Stimulated activated CD8-positive, alpha-beta memory T cell treated with anti-CD3 and anti-CD28 coated beads, Interleukin-12 subunit alpha, Interleukin-12 subunit beta, amount 100 ng/mL, for 4 hours (primary cell): ENCODE results near the gene SPTB.
A peak's percentile ranks its signal among the peaks of the same experiment; 100 is the strongest.

ENCODE experiments used
- DNase-seq: peaks from one replicate; pipeline ENCODE4 v3.0.0-alpha.2; 2020; ENCODE audit warnings: low read depth

Gene SPTB

DNA sequence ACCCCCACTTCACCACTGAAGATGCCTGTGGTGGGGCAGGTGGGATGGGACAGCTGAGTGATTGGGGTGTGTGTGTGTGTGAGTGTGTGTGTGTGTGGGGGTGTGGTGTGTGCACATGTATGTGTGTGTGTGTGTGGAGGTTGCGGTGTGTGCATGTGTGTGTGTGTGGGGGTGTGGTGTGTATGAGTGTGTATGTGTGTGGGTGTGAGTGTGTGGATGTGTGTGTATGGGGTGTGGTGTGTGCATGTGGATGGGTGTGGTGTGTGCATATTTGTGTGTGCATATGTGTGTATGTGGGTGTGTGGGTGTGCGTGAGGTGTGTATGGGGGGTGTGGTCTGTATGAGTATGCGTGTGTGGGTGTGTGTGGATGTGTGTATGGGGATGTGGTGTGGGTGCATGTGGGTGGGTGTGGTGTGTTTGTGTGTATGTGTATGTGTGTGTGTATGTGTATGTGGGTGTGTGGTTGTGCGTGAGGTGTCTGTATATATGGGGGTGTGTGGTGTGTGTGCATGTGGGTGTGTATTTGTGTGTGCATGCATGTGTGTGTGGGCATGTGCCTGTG lies 113.9 kb downstream of the SPTB start:
- DNase-seq: no peak

DNA sequence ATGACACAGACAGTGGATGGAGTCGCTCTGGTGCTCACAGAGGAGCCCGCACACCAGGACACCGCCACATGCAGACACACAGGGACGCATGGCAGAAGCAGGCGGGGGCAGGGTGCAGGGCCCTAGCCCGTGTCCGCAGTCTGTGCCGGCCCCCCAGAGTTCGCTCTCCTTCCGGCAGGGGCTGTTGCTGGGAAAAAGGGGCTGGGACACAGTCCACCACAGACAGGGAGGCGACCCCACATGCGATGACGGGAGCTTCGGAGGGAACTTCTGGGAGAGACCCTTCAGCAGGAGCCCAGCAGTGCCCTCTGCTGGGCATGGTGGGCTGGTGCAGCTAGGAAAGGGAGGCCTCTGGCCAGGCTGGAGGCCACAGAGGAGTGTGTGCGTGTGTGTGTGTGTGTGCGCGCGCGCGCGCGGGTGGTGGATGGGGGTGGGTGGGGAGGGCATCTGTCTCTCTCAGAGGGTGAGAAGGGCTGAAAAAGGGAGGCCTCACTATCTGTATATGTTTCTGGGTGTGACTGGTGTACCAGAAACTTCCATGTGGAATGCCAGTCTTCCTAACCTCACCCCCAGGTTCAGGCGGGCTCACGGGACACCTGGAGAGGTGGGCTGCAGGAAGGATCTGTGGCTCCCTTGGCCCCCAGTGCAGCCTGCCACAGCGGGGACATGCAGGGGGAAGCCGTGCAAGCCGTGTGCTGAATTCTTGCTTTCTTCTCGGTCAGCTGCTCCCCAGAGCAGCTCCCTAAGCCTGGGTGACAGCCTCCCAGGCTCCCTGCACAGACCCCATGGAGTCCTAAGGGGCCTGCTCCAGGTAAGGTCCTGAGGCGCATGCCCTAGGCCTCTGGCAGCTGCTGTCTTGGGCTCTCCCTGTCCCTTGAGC lies 114.8 kb downstream of the SPTB start:
- peak; percentile 45 for DNase-seq

DNA sequence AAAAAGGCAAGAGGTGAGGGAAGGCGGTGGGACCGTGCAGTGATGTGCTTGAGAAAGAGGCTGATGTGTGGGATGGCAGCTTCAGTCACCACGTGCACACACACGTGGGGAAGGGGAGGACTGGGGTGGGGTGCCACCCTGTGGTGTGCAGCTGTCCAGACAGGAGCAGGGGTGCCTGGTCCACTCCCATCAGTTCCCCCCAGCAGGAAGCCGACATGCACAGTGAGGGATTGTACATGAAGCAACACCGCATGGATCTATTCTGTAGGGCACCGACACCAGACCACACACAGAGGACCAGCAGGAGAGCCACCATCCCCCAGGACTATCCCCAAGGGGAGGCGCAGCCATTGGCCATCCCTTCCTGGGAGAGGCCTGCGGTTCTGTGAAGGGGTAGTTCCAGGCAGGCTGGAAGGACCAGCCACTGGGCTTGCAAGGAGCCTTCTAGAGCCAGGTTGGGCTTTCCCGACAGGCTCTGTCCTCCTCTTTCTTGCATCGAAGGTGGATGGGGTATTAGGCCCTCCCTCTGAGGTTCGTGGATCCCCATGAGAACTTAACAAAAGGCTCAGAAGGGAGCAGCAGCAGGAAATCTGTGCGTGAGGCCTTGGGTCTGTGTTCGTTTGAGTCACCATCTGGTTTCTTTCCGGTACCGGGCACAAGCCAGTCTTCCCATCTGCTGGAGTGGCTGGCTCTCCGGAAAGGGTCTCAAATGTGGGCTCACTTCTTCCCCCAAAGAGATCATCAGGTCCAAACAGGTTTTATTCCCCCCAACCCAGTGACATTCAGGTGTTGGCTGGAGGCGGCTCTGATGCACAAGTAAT lies 115.7 kb downstream of the SPTB start:
- no peak for DNase-seq

DNA sequence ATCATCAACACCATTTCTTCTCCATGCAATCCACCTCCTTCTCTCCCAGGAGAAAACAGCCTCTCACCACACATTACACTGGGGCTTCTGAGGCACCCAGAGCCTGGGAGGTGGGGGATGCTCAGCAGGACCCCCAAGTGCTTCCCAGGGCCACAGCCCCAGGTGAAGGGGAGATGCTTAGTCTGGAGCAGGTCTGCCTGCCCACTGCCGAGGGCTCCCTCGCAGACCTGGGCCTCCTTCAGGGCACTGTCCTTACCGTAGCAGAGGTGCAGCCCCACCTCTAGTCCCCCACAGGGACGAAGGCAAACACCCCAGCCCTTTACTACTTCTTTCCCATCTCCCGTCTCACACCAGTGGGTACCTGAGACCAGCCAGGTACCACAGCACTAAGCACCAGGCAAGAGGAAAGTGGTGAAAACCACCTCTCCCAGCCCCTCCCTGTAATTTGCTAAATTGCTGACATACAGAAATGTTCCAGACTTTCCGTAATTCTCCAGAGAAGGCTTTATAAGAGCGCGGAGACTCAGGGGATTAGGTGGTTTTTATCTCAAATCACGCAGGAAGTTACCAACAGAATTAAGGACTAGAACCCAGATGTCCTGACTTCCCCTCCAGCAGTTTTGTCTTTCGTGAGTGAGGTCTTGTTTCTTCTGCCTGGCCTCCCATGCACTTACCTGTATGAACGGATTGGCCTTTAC lies 116.5 kb downstream of the SPTB start:
- no peak for DNase-seq

DNA sequence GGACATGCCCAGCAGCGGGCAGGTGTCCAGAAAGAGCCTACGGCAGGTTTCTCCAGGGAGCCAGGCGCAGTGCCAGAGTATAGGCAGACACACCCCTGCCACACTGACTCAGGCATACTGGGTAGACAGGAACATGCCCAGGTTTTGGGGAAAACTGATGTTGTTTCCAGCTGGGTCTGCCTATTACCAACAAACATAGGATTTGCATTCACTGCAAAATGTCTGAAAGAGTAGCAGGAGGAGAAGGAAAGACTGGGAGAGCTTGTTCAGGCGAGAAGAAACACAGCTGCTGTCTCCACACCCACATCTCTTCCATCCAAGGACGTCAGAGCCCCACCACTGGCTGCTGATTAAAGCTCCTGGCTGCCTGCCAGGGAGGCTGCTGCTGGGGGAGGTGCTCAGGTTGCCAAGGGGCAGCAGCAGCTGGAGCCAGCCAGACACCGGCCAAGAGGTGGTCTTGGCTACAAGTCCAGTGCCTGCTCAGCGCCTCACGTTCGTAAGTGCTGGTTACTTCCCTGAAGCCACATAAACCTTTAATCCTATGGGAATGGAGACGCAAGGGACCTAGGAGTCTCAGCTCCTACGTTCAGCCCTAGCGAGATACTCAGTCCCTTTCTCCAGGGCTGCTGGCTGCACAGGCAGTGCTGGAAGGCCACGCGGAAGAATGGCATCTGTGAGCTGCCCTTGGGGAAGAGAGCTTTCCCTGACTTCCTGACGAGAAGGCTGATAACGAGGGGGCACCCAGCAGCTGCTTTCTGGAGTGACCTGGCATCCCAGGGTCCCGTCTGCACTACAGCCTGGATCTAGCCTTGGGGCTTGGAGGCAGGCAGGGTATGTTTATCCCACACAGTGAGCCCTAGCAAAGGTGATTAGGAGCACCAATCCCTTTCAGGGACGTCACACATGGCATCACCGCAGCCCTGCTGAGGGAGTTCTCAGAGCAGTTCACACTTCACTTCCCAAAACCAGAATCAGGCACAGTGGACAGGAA lies 117.4 kb downstream of the SPTB start:
- no peak for DNase-seq

DNA sequence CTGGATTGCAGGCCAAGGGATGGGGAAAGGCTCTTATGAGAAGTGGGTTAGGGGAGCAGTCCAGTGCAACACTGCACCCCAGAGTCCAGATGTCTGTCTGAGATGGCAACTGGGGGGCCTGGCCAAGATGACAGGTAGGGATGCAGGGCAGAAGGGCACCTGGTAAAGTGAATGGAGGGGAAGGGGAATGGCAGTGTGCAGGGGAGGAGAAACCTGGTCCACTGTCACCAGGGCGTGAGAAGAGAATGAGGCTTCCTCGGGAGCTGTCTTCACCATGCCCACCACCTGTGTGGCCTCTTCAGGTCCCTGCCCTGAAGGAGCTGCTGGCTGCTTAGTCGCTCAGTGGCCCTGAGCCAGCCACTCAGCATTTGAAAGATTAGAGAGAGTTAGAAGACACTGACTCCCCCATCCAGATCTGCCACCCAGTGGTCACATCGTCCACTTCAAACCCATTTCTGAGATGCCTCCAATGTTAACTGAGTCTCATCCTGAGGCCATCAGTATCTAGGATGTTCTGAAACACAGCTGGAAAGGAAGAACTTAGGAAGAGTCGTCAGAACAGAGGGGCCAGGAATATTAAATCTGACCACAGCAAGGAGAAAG lies 118.2 kb downstream of the SPTB start:
- DNase-seq: no peak

DNA sequence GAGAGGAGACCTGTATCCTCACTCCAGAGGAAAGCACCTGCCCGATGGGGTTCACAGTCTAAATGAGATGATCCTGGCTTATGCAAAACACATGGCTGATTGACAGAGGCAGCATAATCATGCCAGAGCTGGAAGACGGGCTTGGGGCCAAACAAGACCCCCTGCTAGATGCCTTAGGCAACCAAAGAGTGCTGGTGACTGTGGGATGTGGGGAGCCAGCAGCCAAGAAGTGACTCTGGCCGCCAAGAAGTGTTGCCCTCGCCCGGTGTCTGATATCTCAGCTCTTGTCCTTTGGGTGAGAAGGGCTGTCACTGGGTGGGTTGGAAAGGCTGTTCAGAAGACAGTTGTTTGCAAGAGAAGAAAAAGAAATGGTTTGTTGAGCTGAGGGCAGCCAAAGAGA lies 118.8 kb downstream of the SPTB start:
- DNase-seq: no peak

DNA sequence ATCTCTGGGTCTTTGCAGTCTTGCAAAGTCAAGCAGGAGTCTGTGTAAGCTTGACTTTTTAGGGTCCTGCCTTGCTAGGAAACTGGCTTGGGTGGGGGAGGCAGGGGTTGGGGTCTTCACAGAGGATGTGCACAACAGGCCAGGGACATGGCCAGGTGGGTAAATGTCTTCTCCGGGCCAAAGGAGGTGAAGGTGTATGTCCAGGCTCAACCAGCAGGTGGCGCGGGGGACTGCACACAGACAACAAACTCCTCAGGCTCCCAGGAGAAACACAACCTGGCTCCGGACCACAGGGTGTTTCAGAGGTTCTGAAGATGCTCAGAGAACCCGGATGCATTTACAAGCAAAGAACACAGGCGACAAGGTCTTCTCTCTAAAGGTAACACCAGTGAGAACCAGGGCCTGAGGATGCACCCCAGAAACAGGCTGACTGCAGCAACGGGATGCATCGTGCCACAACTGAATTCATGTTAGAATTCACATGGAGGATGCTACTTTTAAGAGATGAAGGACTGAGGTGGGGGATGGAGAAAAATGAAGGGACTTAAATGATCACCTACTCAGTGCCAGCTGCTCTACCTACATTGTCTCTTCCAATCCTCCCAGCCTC lies 119.5 kb downstream of the SPTB start:
- no peak for DNase-seq

DNA sequence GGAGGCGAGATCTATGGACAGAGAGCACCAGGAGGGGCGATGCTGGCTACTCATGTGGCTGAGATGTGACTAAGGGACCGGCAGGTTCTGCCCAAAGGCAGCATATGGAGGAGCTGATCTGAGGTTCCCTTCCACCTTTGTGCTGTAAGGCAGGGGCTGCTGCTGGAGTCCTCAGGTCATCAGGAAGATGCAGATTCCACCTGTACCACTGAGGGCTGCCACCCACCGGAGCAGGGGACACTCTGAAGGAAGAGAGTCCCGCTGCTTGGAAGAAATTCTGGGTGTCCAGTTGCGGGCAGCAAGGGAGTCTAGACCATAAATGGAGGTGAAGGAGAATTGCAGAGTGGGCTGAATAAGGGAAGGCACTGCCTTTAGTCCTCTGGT lies 120.2 kb downstream of the SPTB start:
- no peak for DNase-seq

DNA sequence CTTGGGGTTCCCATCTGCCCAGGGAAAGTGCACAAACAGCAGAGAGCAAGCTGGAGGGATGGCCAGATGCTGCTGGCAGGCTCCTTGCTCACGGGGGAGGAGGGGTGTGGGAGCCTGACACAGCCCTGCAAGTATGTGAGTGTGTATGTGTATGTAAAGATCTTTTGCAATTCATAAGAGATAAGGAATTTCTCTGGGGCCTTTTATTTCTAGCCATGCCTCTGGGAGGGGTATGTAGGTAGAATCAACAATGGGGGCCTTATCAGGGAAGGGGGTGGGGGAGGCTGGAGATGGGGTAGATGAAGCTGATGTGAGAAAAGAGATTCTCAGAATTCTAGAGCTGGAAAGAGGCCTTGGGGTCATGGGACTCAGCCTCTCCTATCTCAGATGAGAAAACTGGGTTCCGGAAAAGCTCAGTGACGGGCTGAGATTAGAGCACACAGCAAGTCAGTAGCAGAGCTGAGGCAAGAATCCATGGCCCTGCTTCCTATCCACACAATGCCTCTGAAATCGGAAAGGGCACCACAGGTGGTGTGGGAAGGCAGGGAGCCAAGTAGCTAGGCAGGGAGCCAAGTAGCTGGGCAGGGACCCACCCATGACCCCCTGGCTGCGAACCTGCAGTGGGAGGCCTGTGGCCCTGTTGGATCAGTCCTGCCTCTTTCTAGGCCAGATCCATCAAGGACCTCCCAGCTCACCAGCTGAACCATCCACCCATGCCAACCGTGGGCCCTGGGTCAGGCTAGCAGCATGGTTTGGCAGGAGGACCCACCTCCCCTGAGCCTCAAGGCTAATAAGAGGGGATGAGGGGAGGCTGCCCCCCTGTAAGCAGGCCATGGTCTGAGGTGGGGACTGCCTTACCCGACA lies 120.8 kb downstream of the SPTB start:
- DNase-seq: no peak

DNA sequence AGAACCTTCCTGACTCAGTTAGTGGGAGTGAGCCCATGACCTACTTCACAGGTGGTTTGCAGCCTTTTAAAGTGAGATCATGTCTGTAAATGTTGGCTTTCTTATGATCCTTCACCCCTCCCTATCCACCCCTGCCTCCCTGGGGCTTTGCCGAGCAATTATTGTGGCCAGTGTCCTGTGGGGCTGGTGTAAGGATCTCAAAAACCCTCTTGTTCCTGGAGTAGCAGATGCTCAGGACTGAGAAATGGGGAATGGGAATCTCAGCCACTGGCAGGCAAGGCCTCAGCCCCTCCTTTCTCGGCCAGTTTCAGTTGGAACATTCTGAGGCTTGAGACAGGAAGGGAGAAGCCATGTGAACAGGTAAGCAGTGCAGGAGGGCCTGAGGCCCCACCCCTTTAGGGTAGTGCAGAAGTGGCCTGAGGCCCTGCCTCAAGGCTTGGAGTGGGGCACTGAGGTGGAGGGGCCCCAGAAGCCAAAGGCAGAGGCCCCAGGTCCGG lies 121.6 kb downstream of the SPTB start:
- DNase-seq: no peak

DNA sequence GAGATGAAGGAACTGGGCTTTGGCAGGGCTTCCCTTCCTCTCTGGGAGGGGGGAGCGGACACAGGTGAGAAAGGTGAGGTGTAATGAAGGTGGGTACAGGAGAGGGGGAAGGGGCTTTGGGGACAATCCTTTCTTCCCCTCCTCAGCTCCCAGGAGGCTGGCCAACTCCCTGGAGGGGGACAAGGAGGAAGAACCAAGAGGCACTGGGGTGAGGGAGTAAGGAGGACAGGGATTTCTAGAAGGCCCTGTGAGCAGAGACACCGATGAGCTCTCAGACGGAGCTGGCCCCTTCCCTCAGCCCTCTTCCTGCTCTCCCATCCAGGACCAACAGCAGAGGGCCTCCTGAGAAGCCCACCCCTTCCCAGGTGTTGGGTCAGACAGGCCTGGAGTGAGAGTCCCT lies 122.1 kb downstream of the SPTB start:
- DNase-seq: no peak

DNA sequence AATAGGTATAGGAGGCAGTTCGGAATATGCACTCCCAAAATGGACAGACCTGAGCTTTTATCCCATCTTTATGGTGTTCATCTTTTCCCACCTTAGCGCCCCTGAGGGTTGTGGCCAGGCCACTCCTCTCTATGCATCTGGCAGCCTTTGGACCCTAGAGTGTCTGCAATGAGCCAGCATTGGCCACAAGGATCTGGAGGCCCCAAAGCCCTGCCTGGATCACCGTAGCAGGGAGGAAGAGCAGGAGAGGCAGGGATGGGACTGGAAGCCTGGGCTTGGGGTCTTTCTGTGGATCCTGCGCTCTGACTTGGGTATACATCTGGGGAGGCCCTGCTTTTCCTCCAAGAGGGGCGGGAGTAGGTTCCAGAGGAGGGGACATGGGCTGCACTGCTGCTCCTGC lies 123.0 kb downstream of the SPTB start:
- no peak for DNase-seq

DNA sequence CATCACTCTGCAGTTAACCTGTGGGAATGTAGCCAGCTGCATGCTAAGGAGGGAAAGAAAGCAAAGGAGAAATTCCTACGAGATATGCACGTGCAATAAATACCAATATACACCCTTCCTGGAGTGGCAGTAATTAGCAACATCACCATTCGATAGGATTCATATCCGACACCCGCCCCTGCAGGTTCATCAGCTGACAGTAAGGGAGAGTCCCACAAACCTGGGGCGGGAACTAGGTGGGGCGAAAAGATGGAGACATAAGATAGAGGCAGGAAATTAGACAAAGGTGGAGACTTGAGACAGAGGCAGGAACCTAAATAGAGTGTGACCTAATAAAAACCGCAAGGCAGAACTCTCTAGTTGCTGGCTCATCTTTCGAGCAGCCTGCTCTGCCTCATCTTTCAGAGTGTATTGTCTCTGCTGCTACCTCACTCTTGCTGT lies 123.9 kb downstream of the SPTB start:
- peak; percentile 19 for DNase-seq

DNA sequence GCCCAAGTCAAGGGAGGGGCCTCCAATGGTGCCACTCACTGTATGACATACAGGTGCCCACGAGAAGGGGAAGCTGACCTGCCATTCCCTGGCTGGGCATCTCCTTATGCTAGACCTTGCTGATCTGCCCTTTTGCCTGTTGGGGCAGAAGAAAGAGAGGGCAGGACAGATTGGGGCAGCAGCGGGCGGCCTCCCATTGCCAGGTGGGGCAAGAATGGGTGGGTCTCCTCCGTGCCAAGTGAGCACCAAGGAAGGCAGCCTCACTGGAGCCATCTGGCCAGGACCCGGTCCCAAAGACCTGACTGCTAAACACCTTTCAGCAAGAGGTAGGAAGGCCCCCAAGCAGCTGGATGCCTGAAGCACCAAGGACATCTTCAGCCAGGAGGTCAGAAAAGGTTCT lies 125.0 kb downstream of the SPTB start:
- DNase-seq: no peak

DNA sequence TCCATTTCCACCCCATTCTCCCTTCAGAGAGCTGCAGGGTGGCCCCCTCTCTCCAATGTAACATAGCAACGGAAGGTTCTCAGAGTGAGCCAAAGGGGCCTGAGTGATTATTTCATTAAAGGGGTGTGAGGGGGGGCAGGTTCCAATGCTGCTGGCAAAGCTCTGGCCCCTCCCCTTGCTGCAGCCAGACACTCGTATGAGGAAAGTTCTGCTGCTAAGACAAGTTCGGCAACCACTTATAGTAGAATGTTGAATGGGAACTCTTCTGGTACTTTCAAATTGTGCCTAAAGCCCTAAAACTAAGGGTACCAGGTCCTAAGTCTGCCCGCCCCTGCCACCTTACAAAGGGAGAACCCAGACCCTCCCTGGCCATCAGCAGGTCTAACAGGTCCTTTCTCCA lies 125.7 kb downstream of the SPTB start:
- DNase-seq: no peak

DNA sequence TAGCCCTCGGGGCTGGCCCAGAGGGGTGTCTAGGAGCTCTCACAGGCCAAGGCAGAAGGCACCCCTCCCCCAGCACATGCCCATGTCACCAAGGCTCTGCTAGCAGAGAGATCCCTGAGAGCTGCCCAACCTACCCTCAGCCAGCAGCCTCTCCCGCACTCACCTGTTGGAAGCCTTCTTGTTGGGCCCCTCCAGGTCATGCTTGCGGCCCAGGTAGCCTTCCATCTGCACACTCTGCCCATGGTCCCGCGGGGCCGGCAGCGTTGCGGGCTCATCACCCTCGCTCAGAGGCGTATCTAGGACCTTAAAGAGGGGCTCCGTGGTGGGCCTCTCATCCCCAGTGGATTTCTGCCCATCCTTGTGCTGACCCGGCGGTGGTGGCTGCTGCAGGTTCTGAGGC lies 126.3 kb downstream of the SPTB start:
- no peak for DNase-seq

DNA sequence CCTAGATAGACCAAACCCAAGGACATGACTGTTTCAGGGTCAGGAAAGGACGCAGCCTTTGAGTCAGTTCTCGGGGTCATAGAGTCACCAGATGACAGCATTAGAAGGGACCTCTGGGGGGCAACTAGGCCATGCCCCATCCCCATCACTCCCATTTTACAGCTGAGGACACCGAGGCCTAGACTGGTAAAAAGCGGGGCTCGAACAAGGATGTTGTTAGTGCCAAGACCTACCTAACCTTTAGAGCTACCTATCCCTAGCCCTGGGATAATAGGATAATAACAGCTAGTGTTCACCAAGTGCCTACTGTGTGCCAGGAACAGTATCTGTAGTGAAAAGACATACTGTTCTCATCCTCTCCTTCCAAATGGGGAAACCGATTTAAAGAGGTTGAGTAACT lies 126.8 kb downstream of the SPTB start:
- no peak for DNase-seq
